Measurements from ENCODE around the gene LTA4H. TPM values are rescaled to one million over a fixed set of nuclear protein-coding genes. Genes with fewer than 3 reads are reported as not detected.

LTA4H gene
- total RNA-seq, 1 experiment from 2014 or later: 118 TPM

- POLR2A ChIA-PET (ENCODE audit: unreplicated experiment): interaction anchor here (0.6 to 0.7 kb wide), 3 partner anchors 35 to 162 kb away, joined by 3 to 7 read pairs (median 5); no protein-coding TSS in a partner anchor
- CTCF ChIA-PET: interaction anchor here (0.6 kb wide), 3 partner anchors 179 to 475 kb away, joined by 3 read pairs; no protein-coding TSS in a partner anchor
- Histone ChIP-seq H4K20me1 (ENCODE audit: insufficient read depth) (no peaks in the 10 kb centered on the region), H3K4me1 (replicated peaks; ENCODE audit: insufficient read depth) (0 out of 2 replicates have a peak, but pooled peaks cover 4% of the 10 kb centered on the region), H2AFZ (no peak overlapping the region), H3K4me3 (no peak overlapping the region), H3K27ac (no peak overlapping the region), H3K9me2 (ENCODE audit: insufficient read depth) (no peaks in the 10 kb centered on the region), H3F3A (ENCODE audit: insufficient read depth, low read depth) (no peaks in the 10 kb centered on the region), H3K79me2 (ENCODE audit: low read depth) (no peaks in the 10 kb centered on the region), H3K27me3 (ENCODE audit: insufficient read depth, low read depth) (no peaks in the 10 kb centered on the region), H3K36me3 (ENCODE audit: low read depth) (no peaks in the 10 kb centered on the region), H3K9me3 (ENCODE audit: insufficient read depth, low read depth) (no peaks in the 10 kb centered on the region), H3K4me2 (no peak overlapping the region)
- intact Hi-C loops (cut with micrococcal nuclease; ENCODE audit: unreplicated experiment): no loop called here
- no TSS peak for BruUV-seq (replicated peaks)
- no peak for TF ChIP-seq CTCF (conservative IDR thresholded peaks at IDR 0.05)
- TF ChIP-seq EZH2 (IDR thresholded peaks at IDR 0.05; ENCODE audit: low read depth): no peak
- no peak for DNase-seq
These were observed 22.7 kb upstream of the LTA4H start for GRCh38 chr12:96057986-96058553.

- Histone ChIP-seq H3K4me1 (replicated peaks; ENCODE audit: insufficient read depth) (no peaks in the 10 kb centered on the region), H4K20me1 (ENCODE audit: insufficient read depth) (no peaks in the 10 kb centered on the region), H3K9me2 (ENCODE audit: insufficient read depth) (no peaks in the 10 kb centered on the region), H3K4me2 (no peak overlapping the region), H3K27ac (no peak overlapping the region), H3F3A (ENCODE audit: insufficient read depth, low read depth) (no peaks in the 10 kb centered on the region), H3K79me2 (ENCODE audit: low read depth) (no peaks in the 10 kb centered on the region), H3K36me3 (ENCODE audit: low read depth) (no peaks in the 10 kb centered on the region), H2AFZ (no peak overlapping the region), H3K9me3 (ENCODE audit: insufficient read depth, low read depth) (0 out of 2 replicates have a peak, but pooled peaks cover 3% of the 10 kb centered on the region), H3K4me3 (no peak overlapping the region), H3K27me3 (ENCODE audit: insufficient read depth, low read depth) (no peaks in the 10 kb centered on the region)
- CTCF ChIA-PET: no interaction called here
- TF ChIP-seq CTCF (conservative IDR thresholded peaks at IDR 0.05) (no peak), EZH2 (IDR thresholded peaks at IDR 0.05; ENCODE audit: low read depth) (no peak)
- intact Hi-C loops (cut with micrococcal nuclease; ENCODE audit: unreplicated experiment): no loop called here
- no peak for DNase-seq
- POLR2A ChIA-PET (ENCODE audit: unreplicated experiment): no interaction called here
- BruUV-seq (replicated peaks): no TSS peak
These were observed 21.5 kb upstream of the LTA4H start for GRCh38 chr12:96056646-96057455.

GRCh38 chr12:96054244-96054610 is 18.8 kb upstream of the LTA4H start:
- Histone ChIP-seq H3K4me1 (replicated peaks; ENCODE audit: insufficient read depth) (peaks cover 11% of the 10 kb centered on the region), H3K9me3 (ENCODE audit: insufficient read depth, low read depth) (0 out of 2 replicates have a peak, but pooled peaks cover 3% of the 10 kb centered on the region), H3K36me3 (ENCODE audit: low read depth) (no peaks in the 10 kb centered on the region), H3K79me2 (ENCODE audit: low read depth) (no peaks in the 10 kb centered on the region), H3K27me3 (ENCODE audit: insufficient read depth, low read depth) (no peaks in the 10 kb centered on the region), H3K4me2 (no peak overlapping the region), H2AFZ (no peak overlapping the region), H3K9me2 (ENCODE audit: insufficient read depth) (no peaks in the 10 kb centered on the region), H4K20me1 (ENCODE audit: insufficient read depth) (no peaks in the 10 kb centered on the region), H3F3A (ENCODE audit: insufficient read depth, low read depth) (peaks cover 11% of the 10 kb centered on the region; the same call in 1 of the 2 replicates), H3K27ac (no peak overlapping the region), H3K4me3 (no peak overlapping the region)
- no TSS peak for BruUV-seq (replicated peaks)
- intact Hi-C loops (cut with micrococcal nuclease; ENCODE audit: unreplicated experiment): no loop called here
- DNase-seq: no peak
- ChIA-PET POLR2A (ENCODE audit: unreplicated experiment) (no interaction called here), CTCF (no interaction called here)
- TF ChIP-seq CTCF (conservative IDR thresholded peaks at IDR 0.05): no peak
- TF ChIP-seq EZH2 (IDR thresholded peaks at IDR 0.05; ENCODE audit: low read depth): no peak

Measured in PC-9 (cell line).